ENCODE results near the gene WDR75. TPM values are rescaled to one million over a fixed set of nuclear protein-coding genes. Genes with fewer than 3 reads are reported as not detected.

Gene WDR75
- total RNA-seq, 3 donors from 2014 or later: 40.0 to 52.4 (median 45.2) TPM

DNA sequence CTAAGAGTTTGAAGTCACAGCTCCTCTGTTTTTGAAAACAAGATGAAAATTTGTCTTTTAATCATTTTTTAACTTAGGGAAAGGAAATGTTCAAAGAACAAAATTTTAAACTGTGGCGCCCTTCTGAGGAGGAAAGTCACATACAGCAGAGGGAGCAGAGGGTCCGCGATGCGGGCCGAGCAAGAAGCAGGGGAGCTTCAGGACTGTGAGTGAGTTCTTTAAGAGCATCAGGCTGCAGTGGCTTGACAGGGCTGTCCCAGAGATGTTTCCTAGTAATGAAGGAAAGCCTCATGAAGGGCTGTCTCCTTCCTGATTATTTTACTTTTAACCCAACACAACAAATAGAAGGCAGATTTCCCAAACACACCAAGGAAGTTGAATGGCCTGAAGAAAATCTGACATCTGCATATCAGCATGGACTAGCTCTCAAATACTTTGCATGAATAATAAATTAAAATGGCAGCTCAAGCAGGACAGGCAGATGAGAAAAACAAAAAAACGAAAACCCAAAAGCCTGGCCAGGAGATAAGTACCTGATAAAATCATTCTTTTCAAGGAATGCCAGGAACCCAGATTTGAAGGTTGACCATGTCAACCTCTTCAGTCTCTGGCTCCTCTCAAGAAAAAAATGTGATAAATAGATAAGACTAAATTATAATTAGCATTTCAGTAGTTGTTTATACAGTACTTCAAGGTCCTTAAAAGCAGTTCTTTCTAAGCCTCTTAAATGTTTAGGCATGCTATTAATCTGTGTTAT, 78.5 kb downstream of the WDR75 start:
- no peak for DNase-seq (ENCODE audit: low spot score in 2 of 2)
- Histone ChIP-seq H3K36me3 (no peaks in the 10 kb centered on the region), H3K9me3 (no peaks in the 10 kb centered on the region), H3K4me3 (no peak overlapping the region), H3K4me1 (no peaks in the 10 kb centered on the region), H3K27me3 (no peaks in the 10 kb centered on the region), H3K27ac (no peak overlapping the region)
- intact Hi-C loops (cut with DNase I; ENCODE audit: low total_unique reads): no loop called here
- TF ChIP-seq, protein P1, sequence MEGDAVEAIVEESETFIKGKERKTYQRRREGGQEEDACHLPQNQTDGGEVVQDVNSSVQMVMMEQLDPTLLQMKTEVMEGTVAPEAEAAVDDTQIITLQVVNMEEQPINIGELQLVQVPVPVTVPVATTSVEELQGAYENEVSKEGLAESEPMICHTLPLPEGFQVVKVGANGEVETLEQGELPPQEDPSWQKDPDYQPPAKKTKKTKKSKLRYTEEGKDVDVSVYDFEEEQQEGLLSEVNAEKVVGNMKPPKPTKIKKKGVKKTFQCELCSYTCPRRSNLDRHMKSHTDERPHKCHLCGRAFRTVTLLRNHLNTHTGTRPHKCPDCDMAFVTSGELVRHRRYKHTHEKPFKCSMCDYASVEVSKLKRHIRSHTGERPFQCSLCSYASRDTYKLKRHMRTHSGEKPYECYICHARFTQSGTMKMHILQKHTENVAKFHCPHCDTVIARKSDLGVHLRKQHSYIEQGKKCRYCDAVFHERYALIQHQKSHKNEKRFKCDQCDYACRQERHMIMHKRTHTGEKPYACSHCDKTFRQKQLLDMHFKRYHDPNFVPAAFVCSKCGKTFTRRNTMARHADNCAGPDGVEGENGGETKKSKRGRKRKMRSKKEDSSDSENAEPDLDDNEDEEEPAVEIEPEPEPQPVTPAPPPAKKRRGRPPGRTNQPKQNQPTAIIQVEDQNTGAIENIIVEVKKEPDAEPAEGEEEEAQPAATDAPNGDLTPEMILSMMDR (IDR thresholded peaks at IDR 0.05): no peak
- TF ChIP-seq POLR2A (IDR thresholded peaks at IDR 0.05) (no peak), POLR2AphosphoS5 (IDR thresholded peaks at IDR 0.05) (no peak)

DNA sequence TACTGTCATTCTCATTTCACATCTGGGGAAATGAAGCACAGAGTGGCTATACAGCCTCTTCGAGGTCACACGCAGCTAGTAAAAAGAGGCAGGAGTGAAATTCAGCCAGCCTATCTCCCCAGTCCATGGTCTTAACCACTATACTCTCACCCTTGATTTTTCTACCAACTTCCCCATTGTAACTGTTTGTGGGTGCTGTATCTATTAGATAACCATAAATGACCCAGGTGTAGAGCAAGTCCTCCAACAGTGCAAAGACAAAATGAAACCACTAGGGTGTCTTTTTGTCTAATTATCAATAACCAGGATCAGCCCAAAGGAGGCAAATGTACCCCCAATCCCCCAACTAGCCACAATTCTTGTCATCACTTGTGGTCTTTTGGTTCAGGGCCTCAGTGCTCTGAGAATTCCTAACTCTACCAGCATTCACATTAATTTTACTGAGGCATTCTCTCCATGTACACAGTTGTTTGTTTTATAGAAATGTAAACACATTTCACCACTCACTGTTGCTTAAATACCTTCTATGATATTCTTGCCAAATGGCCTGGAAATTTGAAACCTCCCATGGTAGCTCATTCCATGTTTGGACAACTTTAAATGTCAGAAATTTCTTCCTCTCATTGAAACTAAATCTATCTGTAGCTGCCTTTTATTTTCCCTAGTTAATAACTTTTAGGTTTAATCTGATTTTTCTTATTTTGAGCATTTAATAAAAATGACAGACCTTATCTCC, 80.6 kb downstream of the WDR75 start:
- no peaks in the 10 kb centered on the region for H3K36me3 ChIP-seq
- intact Hi-C loops (cut with DNase I; ENCODE audit: low total_unique reads): no loop called here
- no peaks in the 10 kb centered on the region for H3K9me3 ChIP-seq
- no peaks in the 10 kb centered on the region for H3K27me3 ChIP-seq
- H3K4me3 ChIP-seq: no peak overlapping the region
- DNase-seq (ENCODE audit: low spot score in 2 of 2): no peak
- no peaks in the 10 kb centered on the region for H3K4me1 ChIP-seq
- TF ChIP-seq, protein P1 (IDR thresholded peaks at IDR 0.05): no peak
- TF ChIP-seq POLR2A (IDR thresholded peaks at IDR 0.05): no peak
- no peak for TF ChIP-seq POLR2AphosphoS5 (IDR thresholded peaks at IDR 0.05)
- H3K27ac ChIP-seq: peak overlapping the region; percentile 43 to 68

DNA sequence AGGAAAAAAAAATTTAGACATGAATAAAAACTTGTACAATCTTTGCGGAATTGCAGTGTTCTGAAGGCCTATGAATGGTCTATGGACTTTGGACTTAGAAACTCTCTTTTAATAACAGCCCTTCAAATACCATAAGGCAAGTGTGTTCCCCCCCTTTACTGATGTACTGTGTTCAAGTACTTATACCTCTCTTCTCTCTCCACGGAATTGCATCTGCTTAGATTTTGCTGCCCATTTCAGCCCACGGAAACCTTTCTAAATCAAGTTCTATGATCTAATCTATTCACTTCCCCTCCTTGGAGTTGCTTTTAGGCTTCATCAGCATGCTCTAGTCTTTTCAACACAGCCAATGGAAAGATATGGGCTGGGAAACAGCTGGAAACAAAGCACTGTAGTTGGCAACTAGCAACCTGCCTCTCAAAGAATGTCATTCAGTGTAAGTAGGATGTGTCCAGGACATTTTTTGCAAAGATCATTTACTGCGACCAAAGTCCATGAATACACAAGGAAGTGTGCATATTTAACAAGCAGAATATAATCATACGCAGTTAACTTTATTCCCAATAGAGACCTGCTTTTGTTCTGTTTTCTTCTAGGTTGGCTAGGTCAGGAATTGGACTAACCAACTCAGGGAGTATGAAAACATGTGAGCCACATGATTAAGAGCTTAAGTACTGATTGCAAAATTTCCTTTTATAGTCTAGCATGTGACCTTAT, 81.3 kb downstream of the WDR75 start:
- Histone ChIP-seq H3K4me3 (no peak overlapping the region), H3K27me3 (no peaks in the 10 kb centered on the region), H3K36me3 (no peaks in the 10 kb centered on the region), H3K9me3 (no peaks in the 10 kb centered on the region), H3K27ac (peak overlapping the region; percentile 43 to 68), H3K4me1 (no peaks in the 10 kb centered on the region)
- no peak for DNase-seq (ENCODE audit: low spot score in 2 of 2)
- TF ChIP-seq POLR2A (IDR thresholded peaks at IDR 0.05): no peak
- peak in 1 of 3 donors; percentile 14 for TF ChIP-seq POLR2AphosphoS5 (IDR thresholded peaks at IDR 0.05)
- TF ChIP-seq, protein P1 (IDR thresholded peaks at IDR 0.05): no peak
- intact Hi-C loops (cut with DNase I; ENCODE audit: low total_unique reads): no loop called here

DNA sequence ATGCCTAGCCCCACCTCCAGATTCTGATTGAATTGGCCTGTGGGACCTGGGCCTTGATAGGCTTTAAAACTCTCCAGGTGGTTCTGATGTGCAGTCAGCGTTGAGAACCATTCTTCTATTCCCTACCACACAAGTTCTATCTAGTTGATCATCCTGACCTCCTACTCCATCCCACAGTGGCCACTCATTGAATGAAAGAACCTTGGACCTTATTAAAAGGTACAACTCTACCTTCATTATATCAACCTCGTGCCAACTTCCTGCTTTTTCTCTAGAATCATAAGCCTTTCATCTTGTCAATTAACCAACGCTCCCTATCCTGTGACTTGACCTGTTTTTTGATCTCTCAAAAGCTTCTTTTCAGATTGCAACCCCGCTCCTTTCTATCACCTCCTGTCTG, 83.5 kb downstream of the WDR75 start:
- DNase-seq (ENCODE audit: low spot score in 2 of 2): no peak
- no peak for TF ChIP-seq POLR2AphosphoS5 (IDR thresholded peaks at IDR 0.05)
- TF ChIP-seq POLR2A (IDR thresholded peaks at IDR 0.05): no peak
- TF ChIP-seq, protein P1 (IDR thresholded peaks at IDR 0.05): no peak
- H3K4me1 ChIP-seq: no peaks in the 10 kb centered on the region
- H3K36me3 ChIP-seq: no peaks in the 10 kb centered on the region
- intact Hi-C loops (cut with DNase I; ENCODE audit: low total_unique reads): no loop called here
- H3K9me3 ChIP-seq: no peaks in the 10 kb centered on the region
- no peak overlapping the region for H3K4me3 ChIP-seq
- H3K27me3 ChIP-seq: no peaks in the 10 kb centered on the region
- H3K27ac ChIP-seq: no peak overlapping the region

Other genes starting within 250 kb of the WDR75 start
- 100 to 1,000 TPM in 2 of 3 donors, 10 to 100 TPM in 1; 42.2 to 183 (median 162) TPM for gene SLC40A1, start 139.3 kb downstream of the WDR75 start, total RNA-seq
- 10 to 100 TPM; 48.0 to 65.6 (median 54.7) TPM for gene ASNSD1, start 220.0 kb downstream of the WDR75 start, total RNA-seq
- 10 to 100 TPM; 11.5 to 22.1 (median 21.1) TPM for gene ANKAR, start 233.2 kb downstream of the WDR75 start, total RNA-seq